HCEC 1CT (cell line): ENCODE data around the gene ZNF592.

ENCODE experiments used
- DNase-seq: peaks from one replicate; pipeline ENCODE4 v3.0.0-alpha.2; 2017

The ZNF592 gene, protein sequence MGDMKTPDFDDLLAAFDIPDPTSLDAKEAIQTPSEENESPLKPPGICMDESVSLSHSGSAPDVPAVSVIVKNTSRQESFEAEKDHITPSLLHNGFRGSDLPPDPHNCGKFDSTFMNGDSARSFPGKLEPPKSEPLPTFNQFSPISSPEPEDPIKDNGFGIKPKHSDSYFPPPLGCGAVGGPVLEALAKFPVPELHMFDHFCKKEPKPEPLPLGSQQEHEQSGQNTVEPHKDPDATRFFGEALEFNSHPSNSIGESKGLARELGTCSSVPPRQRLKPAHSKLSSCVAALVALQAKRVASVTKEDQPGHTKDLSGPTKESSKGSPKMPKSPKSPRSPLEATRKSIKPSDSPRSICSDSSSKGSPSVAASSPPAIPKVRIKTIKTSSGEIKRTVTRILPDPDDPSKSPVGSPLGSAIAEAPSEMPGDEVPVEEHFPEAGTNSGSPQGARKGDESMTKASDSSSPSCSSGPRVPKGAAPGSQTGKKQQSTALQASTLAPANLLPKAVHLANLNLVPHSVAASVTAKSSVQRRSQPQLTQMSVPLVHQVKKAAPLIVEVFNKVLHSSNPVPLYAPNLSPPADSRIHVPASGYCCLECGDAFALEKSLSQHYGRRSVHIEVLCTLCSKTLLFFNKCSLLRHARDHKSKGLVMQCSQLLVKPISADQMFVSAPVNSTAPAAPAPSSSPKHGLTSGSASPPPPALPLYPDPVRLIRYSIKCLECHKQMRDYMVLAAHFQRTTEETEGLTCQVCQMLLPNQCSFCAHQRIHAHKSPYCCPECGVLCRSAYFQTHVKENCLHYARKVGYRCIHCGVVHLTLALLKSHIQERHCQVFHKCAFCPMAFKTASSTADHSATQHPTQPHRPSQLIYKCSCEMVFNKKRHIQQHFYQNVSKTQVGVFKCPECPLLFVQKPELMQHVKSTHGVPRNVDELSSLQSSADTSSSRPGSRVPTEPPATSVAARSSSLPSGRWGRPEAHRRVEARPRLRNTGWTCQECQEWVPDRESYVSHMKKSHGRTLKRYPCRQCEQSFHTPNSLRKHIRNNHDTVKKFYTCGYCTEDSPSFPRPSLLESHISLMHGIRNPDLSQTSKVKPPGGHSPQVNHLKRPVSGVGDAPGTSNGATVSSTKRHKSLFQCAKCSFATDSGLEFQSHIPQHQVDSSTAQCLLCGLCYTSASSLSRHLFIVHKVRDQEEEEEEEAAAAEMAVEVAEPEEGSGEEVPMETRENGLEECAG (N-terminal part only)

GRCh38 chr15:84748274-84749110 is at the start of gene ZNF592:
ZNF592 (plus strand) TSS chr15:84748592; CDS start chr15:84782676, 34,084 bp downstream.
- peak; percentile 74 for DNase-seq

DNA sequence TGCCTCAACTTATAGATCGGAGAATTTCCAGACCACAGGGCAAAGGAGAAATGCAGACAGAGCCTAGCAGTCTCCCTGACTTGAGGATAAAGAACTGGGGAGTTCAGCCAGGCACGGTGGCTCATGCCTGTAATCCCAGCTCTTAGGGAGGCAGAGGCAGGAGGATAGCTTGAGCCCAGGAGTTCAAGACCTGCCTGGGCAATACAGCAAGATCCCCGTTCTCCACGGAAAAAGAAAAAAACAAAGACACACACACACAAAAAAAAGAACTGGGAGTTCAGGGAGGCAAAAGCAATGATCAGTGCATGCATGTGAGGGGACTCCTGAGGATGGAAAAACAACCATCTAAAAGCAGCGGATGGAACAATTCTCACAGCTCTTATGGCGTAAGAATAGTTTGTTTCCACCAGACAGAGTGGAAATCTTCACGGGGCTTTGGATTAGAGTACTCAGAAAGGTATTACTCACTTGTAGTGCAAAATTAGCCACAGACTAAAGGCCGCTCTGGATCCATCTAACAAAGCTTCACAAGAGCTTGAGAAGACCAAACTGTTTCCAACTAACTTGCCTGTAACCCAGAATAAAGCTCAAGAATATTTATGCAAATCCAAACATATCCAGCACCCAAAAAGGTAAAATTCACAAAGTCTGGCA is 48.7 kb upstream of the ZNF592 start:
- no peak for DNase-seq

- peak; percentile 16 for DNase-seq
These were observed 45.4 kb upstream of the ZNF592 start for GRCh38 chr15:84702961-84703482.

DNA sequence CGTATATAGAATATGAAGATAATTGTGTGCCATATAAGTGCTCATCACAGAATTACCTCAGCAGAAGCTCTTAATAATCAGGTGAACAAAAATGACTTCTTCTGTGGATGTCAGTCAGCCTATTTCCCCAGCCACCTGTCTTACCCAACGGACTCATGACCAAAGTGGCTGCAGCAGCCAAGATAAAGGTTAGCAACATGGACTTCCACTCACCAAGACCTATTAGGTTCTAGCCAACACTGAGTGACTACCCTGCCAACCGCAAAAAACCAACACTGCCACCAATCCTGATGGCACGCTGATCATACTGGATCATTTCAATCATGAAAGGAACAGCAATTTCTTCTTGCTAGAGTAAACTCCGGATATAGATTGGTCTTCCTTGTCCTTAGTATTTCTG is 44.6 kb upstream of the ZNF592 start:
- no peak for DNase-seq

GRCh38 chr15:84714372-84714771 is 34.0 kb upstream of the ZNF592 start:
- DNase-seq, result no peak

DNA sequence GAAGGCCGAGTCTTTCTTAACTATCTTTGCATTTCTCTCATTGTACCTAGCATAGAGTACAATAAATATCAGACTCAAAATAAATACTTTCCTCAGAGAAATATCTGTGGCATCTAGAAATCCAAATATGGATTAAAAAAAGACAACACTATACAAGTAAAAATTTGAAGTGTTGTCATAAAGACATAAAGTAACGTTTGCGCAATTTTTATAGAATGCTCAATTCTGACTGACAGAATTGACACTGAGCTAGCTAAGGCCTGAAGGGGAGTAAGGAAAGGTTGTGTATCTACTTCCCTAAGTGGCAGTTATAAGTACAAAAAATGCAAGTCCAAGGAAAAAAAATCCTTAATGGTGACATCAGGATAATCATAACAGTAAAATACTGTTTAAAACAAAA is 33.6 kb upstream of the ZNF592 start:
- DNase-seq, result no peak

GRCh38 chr15:84715441-84716035 is 32.9 kb upstream of the ZNF592 start:
- DNase-seq, result peak; percentile 30

DNA sequence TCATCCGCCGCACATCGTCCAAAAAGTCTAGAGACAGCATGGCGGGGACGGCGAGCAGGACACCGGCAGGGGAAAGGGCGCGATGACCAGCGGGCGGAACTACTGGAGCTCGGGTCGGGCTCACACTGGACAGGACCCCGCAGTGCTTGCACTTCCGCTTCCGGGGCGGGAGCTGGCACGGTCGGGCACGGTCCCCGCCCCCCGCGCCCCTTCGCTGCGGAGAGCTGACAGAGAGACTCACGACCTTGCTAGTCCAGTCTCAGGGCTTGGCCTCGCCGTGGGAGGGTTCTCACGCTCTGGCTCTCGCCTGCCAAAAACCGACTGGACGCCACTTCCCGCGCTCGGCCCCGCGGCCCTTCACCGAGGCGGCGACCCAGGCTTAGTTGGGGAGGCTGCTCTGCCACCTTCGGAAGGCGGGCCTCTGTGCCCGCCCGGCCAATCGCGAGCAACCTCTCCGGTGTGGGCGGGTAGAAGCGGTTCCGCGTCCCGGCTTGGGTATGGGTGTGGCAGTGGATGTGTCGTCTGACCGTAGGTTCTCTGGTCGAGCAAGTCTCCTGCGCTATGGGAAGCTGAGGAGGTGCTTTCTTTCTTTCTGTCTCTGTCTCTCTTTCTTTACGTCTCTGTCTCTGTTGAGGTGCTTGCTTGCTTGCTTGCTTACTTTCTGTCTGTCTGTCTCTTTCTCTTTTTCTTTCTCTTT is 32.2 kb upstream of the ZNF592 start, which contains the start of gene SEC11A:
TSS of gene SEC11A (minus strand) at position 104 of the 697 bp plus-strand sequence. CDS start at position 40, 64 bp downstream.
- peak; percentile 94 for DNase-seq

GRCh38 chr15:84721371-84721770 is 27.0 kb upstream of the ZNF592 start:
- DNase-seq, result no peak

DNA sequence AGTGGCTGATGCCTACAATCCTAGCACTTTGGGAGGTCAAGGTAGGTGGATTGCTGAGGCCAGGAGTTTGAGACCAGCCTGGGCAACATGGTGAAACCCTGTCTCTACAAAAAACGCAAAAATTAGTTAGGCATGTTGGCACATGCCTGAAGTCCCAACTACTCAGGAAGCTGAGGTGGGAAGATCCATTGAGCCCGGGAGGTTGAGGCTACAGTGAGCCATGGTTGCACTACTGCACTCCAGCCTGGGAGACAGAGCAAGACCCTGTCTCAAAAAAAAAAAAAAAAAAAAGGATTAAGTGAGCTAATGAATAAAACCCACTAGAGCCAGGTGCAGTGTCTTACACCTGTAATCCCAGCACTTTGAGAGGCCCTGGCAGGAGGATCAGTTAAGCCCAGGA is 25.8 kb upstream of the ZNF592 start:
- DNase-seq, result no peak

GRCh38 chr15:84725001-84725491 is 23.3 kb upstream of the ZNF592 start:
- peak; percentile 24 for DNase-seq

DNA sequence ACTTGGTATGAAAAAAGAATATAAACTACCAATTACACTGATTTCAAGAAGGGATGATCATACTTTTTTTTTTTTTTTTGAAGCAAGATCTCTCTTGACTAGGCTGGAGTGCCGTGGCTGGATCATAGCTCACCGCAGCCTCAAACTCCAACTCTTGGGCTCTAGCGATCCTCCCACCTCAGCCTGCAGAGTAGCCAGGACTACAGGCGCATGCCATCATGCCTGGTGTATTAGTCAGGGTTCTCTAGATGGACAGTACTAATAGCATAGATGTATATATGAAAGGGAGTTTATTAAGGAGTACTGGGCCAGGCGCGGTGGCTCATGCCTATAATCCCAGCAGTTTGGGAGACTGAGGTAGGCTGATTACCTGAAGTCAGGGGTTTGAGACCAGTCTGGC is 21.0 kb upstream of the ZNF592 start:
- DNase-seq, result no peak

DNA sequence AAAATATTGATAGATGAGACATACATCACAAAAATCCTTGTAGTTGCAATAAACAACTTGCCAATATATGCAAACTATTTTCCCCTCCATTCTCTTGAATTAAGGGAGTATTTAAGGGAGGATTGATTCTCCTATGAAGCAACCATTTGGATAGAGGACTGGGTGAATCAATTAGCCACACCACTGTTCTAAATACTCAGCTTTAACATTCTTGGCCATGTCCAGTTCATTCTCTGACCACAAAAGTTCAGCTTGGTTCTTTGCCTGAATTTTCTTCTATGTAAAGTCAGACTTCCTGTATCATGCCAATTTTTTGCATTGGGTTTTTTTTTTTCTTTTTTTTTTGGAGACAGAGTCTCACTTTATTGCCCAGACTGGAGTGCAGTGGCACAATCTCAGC is 16.6 kb upstream of the ZNF592 start:
- DNase-seq, result peak; percentile 51

DNA sequence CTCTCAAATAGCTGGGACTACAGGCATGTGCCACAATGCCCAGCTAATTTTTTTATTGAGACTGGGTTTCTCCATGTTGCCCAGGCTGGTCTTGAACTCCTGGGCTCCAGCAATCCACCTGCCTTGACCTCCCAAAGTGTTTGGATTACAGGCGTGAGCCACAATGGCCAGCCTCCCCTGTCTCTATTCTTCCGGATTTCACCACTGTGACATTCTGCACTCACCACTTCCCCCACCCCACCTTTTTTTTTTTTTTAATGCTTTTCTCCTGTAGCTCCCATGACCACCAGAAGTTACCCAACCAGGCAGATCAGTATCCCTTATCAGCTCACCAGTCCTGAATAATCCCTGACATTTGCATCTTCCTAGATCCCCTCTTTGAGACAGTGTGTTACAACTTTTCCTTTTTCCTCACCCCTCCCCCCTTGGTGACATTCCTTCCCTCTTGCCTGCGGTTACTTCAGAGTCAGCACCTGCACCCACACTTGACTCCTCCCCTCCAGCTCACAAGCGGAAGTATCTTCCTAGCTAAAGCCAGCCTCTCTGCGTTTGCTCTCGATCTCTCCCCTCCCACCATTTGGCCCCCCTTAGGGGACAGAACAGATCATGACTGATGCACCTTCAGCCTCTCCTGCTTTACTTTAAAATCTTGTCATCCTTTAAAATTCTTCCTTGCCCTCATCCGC is 13.5 kb upstream of the ZNF592 start:
- DNase-seq, result no peak

DNA sequence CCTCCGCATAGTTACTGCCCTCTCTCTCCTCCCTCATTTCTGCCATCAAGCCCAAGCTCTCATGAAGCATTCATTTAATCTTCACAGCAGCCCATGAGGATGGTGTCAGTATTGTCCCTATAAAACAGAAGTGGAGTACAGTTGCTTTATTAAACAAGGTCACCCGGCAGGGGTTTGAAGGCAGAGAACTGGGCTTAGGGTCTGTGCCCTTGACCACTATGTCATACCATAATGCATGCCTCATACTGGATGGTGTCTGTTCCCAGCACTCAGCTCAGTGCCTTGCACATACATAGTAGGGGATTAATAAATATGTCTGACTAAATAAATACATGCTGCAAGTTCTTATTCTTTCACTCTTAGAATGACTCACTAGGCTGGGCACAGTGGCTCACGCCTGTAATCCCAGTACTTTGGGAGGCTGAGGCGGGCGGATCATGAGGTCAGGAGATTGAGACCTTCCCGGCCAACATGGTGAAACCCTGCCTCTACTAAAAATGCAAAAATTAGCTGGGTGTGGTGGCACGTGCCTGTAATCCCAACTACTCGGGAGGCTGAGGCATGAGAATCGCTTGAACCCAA is 12.8 kb upstream of the ZNF592 start:
- peak; percentile 69 for DNase-seq

DNA sequence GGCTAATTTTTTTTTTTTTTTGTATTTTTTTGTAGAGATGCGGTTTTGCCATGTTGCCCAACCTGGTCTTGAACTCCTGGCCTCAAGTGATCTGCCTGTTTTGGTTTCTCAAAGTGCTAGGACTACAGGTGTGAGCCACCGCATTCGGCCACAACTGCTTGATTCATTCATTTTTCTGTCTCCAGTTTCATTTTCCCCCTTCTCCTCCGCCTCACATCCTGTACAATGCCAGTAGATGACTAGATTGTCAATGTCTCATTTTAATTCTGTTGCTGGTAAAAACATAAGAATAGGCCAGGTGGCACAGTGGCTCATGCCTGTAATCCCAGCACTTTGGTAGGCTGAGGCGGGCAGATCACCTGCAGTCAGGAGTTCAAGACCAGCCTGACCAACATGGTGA is 12.0 kb upstream of the ZNF592 start:
- no peak for DNase-seq

- no peak for DNase-seq
These were observed 11.4 kb upstream of the ZNF592 start for GRCh38 chr15:84737005-84737404.

GRCh38 chr15:84740691-84741090 is 7.7 kb upstream of the ZNF592 start:
- DNase-seq, result no peak

GRCh38 chr15:84741121-84741520 is 7.3 kb upstream of the ZNF592 start:
- no peak for DNase-seq
